Smooth muscle cell (in vitro differentiated cells): ENCODE results near the gene MKNK1. TPM values are rescaled to one million over a fixed set of nuclear protein-coding genes. Genes with fewer than 3 reads are reported as not detected.

Experiments used
- DNase-seq: peaks from one replicate; lab custom pipeline; 2025; ENCODE audit not compliant: unreplicated experiment; lab: John Stamatoyannopoulos, UW
- H2AFZ ChIP-seq: fragments of 200-600 bp; sonication (generic); 2 replicates; pipeline ENCODE4 v1.6.0; 2016; ENCODE audit warnings: antibody characterized with exemption, low read depth, mild to moderate bottlenecking
- H3F3A ChIP-seq: fragments of 200-600 bp; sonication (generic); 2 replicates; pipeline ENCODE4 v1.6.0; 2017; ENCODE audit warnings: antibody characterized with exemption, low read depth
- H3K27ac ChIP-seq: fragments of 200-600 bp; sonication (generic); 2 replicates; pipeline ENCODE4 v1.5.1; 2016; ENCODE audit warnings: low read depth, mild to moderate bottlenecking
- H3K27me3 ChIP-seq: fragments of 200-600 bp; sonication (generic); 2 replicates; pipeline ENCODE4 v1.6.1; 2016; ENCODE audit warnings: low read depth, mild to moderate bottlenecking
- H3K36me3 ChIP-seq: fragments of 200-600 bp; sonication (generic); 2 replicates; pipeline ENCODE4 v1.5.1; 2016; ENCODE audit warnings: low read depth
- H3K4me1 ChIP-seq: fragments of 200-600 bp; sonication (generic); 2 replicates; pipeline ENCODE4 v1.5.1; 2016; ENCODE audit warnings: low read depth
- H3K4me2 ChIP-seq: fragments of 200-600 bp; sonication (generic); 2 replicates; pipeline ENCODE4 v1.6.0; 2016; ENCODE audit warnings: mild to moderate bottlenecking
- H3K4me3 ChIP-seq: fragments of 200-600 bp; sonication (generic); 2 replicates; pipeline ENCODE4 v1.5.1; 2016; ENCODE audit warnings: mild to moderate bottlenecking
- H3K79me2 ChIP-seq: fragments of 200-600 bp; sonication (generic); 2 replicates; pipeline ENCODE4 v1.6.0; 2016; ENCODE audit warnings: low read depth, mild to moderate bottlenecking
- H3K9ac ChIP-seq: fragments of 200-600 bp; sonication (generic); 2 replicates; pipeline ENCODE4 v1.6.0; 2016; ENCODE audit warnings: low read depth
- H3K9me3 ChIP-seq: fragments of 200-600 bp; sonication (generic); replicated peaks from 2 replicates; pipeline ENCODE4 v1.5.1; 2016; ENCODE audit warnings: low read depth
- H4K20me1 ChIP-seq: fragments of 200-600 bp; sonication (generic); 2 replicates; pipeline ENCODE4 v1.6.0; 2016; ENCODE audit warnings: low read depth
- WGBS: methylation state at CpG from one replicate; pipeline ENCODE4 v1.1.7; 2016; ENCODE audit warnings: low lambda C conversion rate; 5-methylcytosine and 5-hydroxymethylcytosine counted together
- polyA plus RNA-seq: library from polyadenylated mRNA; unstranded; fragments of >200 nt; fragmentation: Nextera tagmentation; extraction: Ambion mirVana; gene quantifications from 2 replicates; pipeline ENCODE4 v1.2.1, GENCODE V29; 2016
- total RNA-seq: library from RNA; depleted of rRNA; stranded (reverse); fragments of >200 nt; gene quantifications from 2 replicates; pipeline ENCODE4 v1.2.3, GENCODE V29; 2014
- TF ChIP-seq, protein P1 (sequence below): fragments of 200-600 bp; sonication (generic); IDR thresholded peaks from 2 replicates; pipeline ENCODE4 v1.5.1; 2017; ENCODE audit warnings: borderline replicate concordance, mild to moderate bottlenecking, antibody characterized with exemption; ENCODE audit not compliant: insufficient read depth, poor library complexity, severe bottlenecking

Gene MKNK1
- total and polyA plus RNA-seq, 2 experiments from 2014 or later: 11.7 to 18.7 TPM

DNA sequence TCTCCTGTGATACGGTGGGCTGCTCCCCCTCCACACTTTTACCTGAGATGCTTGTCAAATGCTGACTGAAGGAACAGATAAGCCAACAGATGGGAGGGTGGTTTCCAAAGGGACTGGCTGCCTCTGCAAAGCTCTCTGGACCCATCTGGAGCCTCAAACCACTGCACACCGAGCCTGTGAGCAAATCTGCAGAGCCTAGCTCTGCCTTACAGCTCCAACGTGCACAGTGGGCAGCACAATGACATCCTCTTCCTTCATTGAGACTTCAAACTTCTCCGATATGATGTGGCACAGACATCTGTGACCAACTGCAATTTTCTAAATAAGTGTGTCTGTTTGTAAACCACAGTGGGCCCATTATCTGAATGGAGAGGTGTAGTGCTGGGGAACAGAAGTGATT, 26.4 kb downstream of the MKNK1 start:
- Histone ChIP-seq H3K27ac (no peak overlapping the region), H3K79me2 (no peaks in the 10 kb centered on the region), H3K36me3 (peaks cover 9% of the 10 kb centered on the region), H4K20me1 (no peaks in the 10 kb centered on the region), H3F3A (no peaks in the 10 kb centered on the region), H3K9ac (no peak overlapping the region), H3K9me3 (no peaks in the 10 kb centered on the region), H3K27me3 (no peaks in the 10 kb centered on the region), H3K4me2 (no peak overlapping the region), H2AFZ (no peak overlapping the region), H3K4me3 (no peak overlapping the region), H3K4me1 (no peaks in the 10 kb centered on the region)
- no peak for DNase-seq
- WGBS: 93% methylated on average over 4 of the region's 4 CpGs
- TF ChIP-seq, protein P1, sequence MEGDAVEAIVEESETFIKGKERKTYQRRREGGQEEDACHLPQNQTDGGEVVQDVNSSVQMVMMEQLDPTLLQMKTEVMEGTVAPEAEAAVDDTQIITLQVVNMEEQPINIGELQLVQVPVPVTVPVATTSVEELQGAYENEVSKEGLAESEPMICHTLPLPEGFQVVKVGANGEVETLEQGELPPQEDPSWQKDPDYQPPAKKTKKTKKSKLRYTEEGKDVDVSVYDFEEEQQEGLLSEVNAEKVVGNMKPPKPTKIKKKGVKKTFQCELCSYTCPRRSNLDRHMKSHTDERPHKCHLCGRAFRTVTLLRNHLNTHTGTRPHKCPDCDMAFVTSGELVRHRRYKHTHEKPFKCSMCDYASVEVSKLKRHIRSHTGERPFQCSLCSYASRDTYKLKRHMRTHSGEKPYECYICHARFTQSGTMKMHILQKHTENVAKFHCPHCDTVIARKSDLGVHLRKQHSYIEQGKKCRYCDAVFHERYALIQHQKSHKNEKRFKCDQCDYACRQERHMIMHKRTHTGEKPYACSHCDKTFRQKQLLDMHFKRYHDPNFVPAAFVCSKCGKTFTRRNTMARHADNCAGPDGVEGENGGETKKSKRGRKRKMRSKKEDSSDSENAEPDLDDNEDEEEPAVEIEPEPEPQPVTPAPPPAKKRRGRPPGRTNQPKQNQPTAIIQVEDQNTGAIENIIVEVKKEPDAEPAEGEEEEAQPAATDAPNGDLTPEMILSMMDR: no peak

DNA sequence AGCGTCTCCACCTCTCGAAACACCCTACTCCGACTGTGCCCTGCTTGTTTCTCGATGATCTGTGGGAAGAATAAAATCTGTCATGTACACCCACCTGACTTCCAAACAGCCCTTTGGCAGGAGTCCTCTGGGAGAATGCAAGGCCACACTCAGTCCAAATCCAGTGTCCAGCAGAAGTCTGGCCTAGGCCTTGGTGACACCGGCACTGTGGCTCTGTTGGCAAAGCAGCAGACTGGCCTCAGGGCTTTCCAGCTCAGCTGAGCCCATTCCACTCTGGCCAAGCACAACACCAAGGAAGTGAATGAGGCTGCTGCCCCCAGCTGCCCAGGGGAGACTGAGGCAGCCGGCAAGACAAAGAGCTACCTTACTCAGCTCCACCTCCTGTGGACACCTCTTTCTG, 27.5 kb downstream of the MKNK1 start:
- TF ChIP-seq, protein P1: no peak
- Histone ChIP-seq H3K9ac (no peak overlapping the region), H3K4me1 (no peaks in the 10 kb centered on the region), H3K79me2 (no peaks in the 10 kb centered on the region), H3K27ac (no peak overlapping the region), H3K36me3 (peaks cover 9% of the 10 kb centered on the region), H2AFZ (no peak overlapping the region), H3K9me3 (no peaks in the 10 kb centered on the region), H4K20me1 (no peaks in the 10 kb centered on the region), H3F3A (no peaks in the 10 kb centered on the region), H3K27me3 (no peaks in the 10 kb centered on the region), H3K4me2 (no peak overlapping the region), H3K4me3 (no peak overlapping the region)
- no peak for DNase-seq
- 89% methylated on average over 6 of the region's 6 CpGs for WGBS

DNA sequence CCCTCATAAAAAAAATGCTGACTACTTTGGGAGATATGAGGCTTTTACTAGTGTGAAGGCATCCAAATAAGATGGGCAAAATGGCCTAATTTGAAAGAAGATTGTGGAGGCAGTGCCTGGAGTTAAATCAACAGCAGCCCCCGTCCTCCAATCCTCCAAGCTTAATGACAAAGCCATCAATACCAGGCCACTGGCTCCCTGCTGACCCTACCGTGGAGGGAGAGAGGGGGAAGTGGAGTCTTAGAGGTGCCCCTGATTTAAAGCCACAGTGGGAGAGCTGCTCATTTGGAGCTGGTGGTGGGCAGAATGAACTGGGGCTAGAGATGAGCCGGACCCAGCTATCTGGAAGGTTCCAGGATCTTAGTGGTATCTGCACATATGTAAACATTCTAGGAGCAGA, 28.3 kb downstream of the MKNK1 start:
- Histone ChIP-seq H3K79me2 (no peaks in the 10 kb centered on the region), H3K4me2 (no peak overlapping the region), H3K9ac (no peak overlapping the region), H3K27ac (no peak overlapping the region), H2AFZ (no peak overlapping the region), H3F3A (no peaks in the 10 kb centered on the region), H4K20me1 (no peaks in the 10 kb centered on the region), H3K4me1 (no peaks in the 10 kb centered on the region), H3K9me3 (no peaks in the 10 kb centered on the region), H3K36me3 (peaks cover 9% of the 10 kb centered on the region), H3K27me3 (no peaks in the 10 kb centered on the region), H3K4me3 (no peak overlapping the region)
- no peak for DNase-seq
- TF ChIP-seq, protein P1: no peak
- 46% methylated on average over 3 of the region's 3 CpGs for WGBS

DNA sequence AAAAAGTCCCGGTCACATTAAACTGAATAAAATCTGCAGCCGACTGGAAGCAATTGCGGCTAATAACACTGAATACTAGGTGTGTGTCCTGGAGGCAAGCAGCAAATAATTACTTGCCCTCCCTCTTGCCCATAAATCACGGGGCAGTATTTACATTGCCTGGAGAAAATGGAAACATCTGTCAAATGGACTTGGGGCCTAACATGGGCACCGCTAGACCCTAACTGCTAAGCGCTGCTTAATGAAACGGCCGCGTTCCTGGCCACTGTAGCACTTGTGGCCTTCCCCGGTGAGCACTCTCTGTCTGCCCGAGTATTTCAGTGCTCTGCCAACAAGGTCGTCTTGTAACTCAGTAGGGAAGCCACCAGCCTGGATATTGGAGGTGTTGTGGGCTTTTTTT, 28.8 kb downstream of the MKNK1 start:
- H3K79me2 ChIP-seq: no peaks in the 10 kb centered on the region
- H3K9me3 ChIP-seq: no peaks in the 10 kb centered on the region
- WGBS: 82% methylated on average over 12 of the region's 12 CpGs
- H3K27me3 ChIP-seq: no peaks in the 10 kb centered on the region
- H3K36me3 ChIP-seq: peaks cover 9% of the 10 kb centered on the region
- H3K4me3 ChIP-seq: no peak overlapping the region
- no peaks in the 10 kb centered on the region for H3F3A ChIP-seq
- no peaks in the 10 kb centered on the region for H4K20me1 ChIP-seq
- DNase-seq: no peak
- no peak overlapping the region for H3K4me2 ChIP-seq
- H3K9ac ChIP-seq: no peak overlapping the region
- TF ChIP-seq, protein P1: no peak
- no peaks in the 10 kb centered on the region for H3K4me1 ChIP-seq
- H2AFZ ChIP-seq: no peak overlapping the region
- no peak overlapping the region for H3K27ac ChIP-seq
